ENCODE results near the gene ITGB4.

Gene ITGB4

GRCh38 chr17:75720656-75721462, at the start of gene ITGB4:
Gene ITGB4 (plus strand): TSS chr17:75721459. CDS start chr17:75724704, 3,245 bp downstream.
- peak; percentile 27; the same call in 1 of the 2 replicates for TF ChIP-seq CTCF (IDR thresholded peaks at IDR 0.05)

GRCh38 chr17:75672011-75672410, 49.2 kb upstream of the ITGB4 start:
- TF ChIP-seq CTCF (IDR thresholded peaks at IDR 0.05) = no peak

- no peak for TF ChIP-seq CTCF (IDR thresholded peaks at IDR 0.05)
These were observed 47.8 kb upstream of the ITGB4 start for GRCh38 chr17:75673487-75673886.

GRCh38 chr17:75676461-75676860, 44.8 kb upstream of the ITGB4 start:
- TF ChIP-seq CTCF (IDR thresholded peaks at IDR 0.05) = no peak

GRCh38 chr17:75679706-75680211, 41.5 kb upstream of the ITGB4 start:
- TF ChIP-seq CTCF (IDR thresholded peaks at IDR 0.05) = peak; percentile 49

- TF ChIP-seq CTCF (IDR thresholded peaks at IDR 0.05) = no peak
These were observed 40.8 kb upstream of the ITGB4 start for GRCh38 chr17:75680431-75680830.

GRCh38 chr17:75681289-75681688, 40.0 kb upstream of the ITGB4 start:
- TF ChIP-seq CTCF (IDR thresholded peaks at IDR 0.05) = no peak

Data from LNCAP (cell line).